GM12892 (cell line): ENCODE results near the gene IFNL2.

Experiments
- DNase-seq: peaks from one replicate; pipeline ENCODE4 v3.0.0; 2011; ENCODE audit not compliant: insufficient read length
- FAIRE-seq: peaks from 2 replicates; lab custom pipeline; 2011; peaks lifted over from hg19 to GRCh38; lab: Jason Lieb, UNC
- POLR2A ChIP-seq: IDR thresholded peaks from 2 replicates; pipeline ENCODE4 v1.6.1; 2011; ENCODE audit warnings: low read depth, low read length, control low read depth
- POLR2AphosphoS5 ChIP-seq: IDR thresholded peaks from 2 replicates; pipeline ENCODE4 v1.6.1; 2011; ENCODE audit warnings: low read depth, low read length, control low read depth
- TAF1 ChIP-seq: IDR thresholded peaks from 2 replicates; pipeline ENCODE4 v1.6.1; 2011; ENCODE audit warnings: low read depth, mild to moderate bottlenecking, control low read depth, low read length, borderline replicate concordance

Gene IFNL2

GRCh38 chr19:39293394-39293793 lies 25.2 kb downstream of the IFNL2 start:
- FAIRE-seq: no peak
- TF ChIP-seq POLR2AphosphoS5 (no peak), POLR2A (no peak), TAF1 (no peak)
- no peak for DNase-seq

- TF ChIP-seq TAF1 (no peak), POLR2AphosphoS5 (no peak), POLR2A (no peak)
- FAIRE-seq (no peak), DNase-seq (no peak)
Measured at GRCh38 chr19:39296055-39296645, 28.0 kb downstream of the IFNL2 start, which contains the start of gene IFNL1. Gene IFNL1, plus strand, starts transcription at chr19:39296407. Its CDS starts 15 bp downstream, at chr19:39296422.

- DNase-seq (no peak), FAIRE-seq (no peak)
- TF ChIP-seq POLR2A: no peak
- no peak for TF ChIP-seq TAF1
- no peak for TF ChIP-seq POLR2AphosphoS5
Measured at GRCh38 chr19:39296906-39297305, 28.7 kb downstream of the IFNL2 start.

- DNase-seq (no peak), FAIRE-seq (no peak)
- TF ChIP-seq TAF1 (no peak), POLR2AphosphoS5 (no peak), POLR2A (no peak)
Measured at GRCh38 chr19:39297931-39298634, 29.9 kb downstream of the IFNL2 start.

GRCh38 chr19:39299404-39299803 lies 31.2 kb downstream of the IFNL2 start:
- TF ChIP-seq POLR2AphosphoS5 (no peak), TAF1 (no peak), POLR2A (no peak)
- FAIRE-seq (no peak), DNase-seq (no peak)

- TF ChIP-seq POLR2AphosphoS5 (no peak), TAF1 (no peak)
- DNase-seq (no peak), FAIRE-seq (no peak)
Measured at GRCh38 chr19:39299832-39300231, 31.6 kb downstream of the IFNL2 start.

- no peak for DNase-seq
- no peak for FAIRE-seq
- TF ChIP-seq POLR2A: no peak
- no peak for TF ChIP-seq TAF1
- TF ChIP-seq POLR2AphosphoS5: no peak
Measured at GRCh38 chr19:39301021-39301420, 32.8 kb downstream of the IFNL2 start.

GRCh38 chr19:39301562-39301961 lies 33.4 kb downstream of the IFNL2 start:
- FAIRE-seq (no peak), DNase-seq (no peak)
- TF ChIP-seq POLR2AphosphoS5 (no peak), TAF1 (no peak), POLR2A (no peak)

- FAIRE-seq: no peak
- no peak for DNase-seq
- TF ChIP-seq POLR2AphosphoS5: no peak
- TF ChIP-seq POLR2A: no peak
- no peak for TF ChIP-seq TAF1
Measured at GRCh38 chr19:39303373-39304184, 35.4 kb downstream of the IFNL2 start.

GRCh38 chr19:39304185-39304513 lies 36.0 kb downstream of the IFNL2 start:
- DNase-seq: no peak
- FAIRE-seq: no peak
- no peak for TF ChIP-seq POLR2A
- no peak for TF ChIP-seq POLR2AphosphoS5
- no peak for TF ChIP-seq TAF1

- no peak for DNase-seq
- no peak for TF ChIP-seq TAF1
- TF ChIP-seq POLR2A: no peak
- no peak for TF ChIP-seq POLR2AphosphoS5
- no peak for FAIRE-seq
Measured at GRCh38 chr19:39304701-39305571, 36.7 kb downstream of the IFNL2 start.
